ENCODE data around the gene NOM1.

The NOM1 gene

GRCh38 chr7:156984174-156984891 lies 34.8 kb downstream of the NOM1 start:
- peak; percentile 89 for DNase-seq (ENCODE audit: low read depth)

DNA sequence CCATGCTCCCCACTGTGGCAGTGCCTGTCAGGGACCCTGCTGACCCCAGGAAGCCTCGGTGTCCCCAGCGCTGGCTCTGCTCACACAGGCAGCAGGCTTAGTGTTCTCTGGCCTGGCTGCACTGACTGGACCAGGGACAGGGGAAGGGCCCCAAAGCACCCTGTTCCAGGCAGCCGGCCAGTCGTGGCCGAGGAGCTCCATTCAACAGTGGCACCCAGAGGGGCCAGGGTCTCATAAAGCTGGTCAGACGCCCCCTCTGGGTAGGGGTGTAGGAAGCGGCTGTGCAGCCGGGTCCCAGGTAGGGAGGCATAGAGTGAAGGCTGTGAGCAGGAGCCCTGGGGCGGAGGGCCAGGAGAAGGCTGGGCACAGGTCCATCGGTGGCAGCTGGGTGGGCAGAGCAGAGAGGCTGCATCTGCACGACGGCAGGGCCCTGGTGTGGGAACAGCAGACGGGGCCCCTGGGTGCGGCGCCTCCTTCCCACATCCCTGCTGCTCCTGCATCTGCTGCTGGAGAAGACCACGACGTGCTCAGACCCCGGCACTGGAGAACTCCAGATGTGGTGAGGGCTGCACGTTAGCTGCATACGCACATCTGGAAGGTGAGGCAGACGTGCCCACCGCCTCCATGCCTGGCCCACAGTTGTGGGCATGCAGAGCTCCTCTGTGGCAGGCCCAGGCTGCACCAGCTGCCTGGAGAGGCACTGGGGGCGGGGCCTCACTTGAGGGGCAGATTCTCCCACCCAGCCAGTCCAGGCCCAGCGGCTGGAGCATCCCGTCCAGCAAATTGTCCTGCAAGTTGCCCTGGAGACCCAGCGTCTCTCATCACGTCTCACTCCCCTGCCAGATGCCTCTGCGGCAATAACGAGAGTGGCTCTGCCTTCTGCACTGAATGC lies 35.8 kb downstream of the NOM1 start:
- no peak for DNase-seq (ENCODE audit: low read depth)

GRCh38 chr7:156986378-156986777 lies 36.9 kb downstream of the NOM1 start:
- no peak for DNase-seq (ENCODE audit: low read depth)

DNA sequence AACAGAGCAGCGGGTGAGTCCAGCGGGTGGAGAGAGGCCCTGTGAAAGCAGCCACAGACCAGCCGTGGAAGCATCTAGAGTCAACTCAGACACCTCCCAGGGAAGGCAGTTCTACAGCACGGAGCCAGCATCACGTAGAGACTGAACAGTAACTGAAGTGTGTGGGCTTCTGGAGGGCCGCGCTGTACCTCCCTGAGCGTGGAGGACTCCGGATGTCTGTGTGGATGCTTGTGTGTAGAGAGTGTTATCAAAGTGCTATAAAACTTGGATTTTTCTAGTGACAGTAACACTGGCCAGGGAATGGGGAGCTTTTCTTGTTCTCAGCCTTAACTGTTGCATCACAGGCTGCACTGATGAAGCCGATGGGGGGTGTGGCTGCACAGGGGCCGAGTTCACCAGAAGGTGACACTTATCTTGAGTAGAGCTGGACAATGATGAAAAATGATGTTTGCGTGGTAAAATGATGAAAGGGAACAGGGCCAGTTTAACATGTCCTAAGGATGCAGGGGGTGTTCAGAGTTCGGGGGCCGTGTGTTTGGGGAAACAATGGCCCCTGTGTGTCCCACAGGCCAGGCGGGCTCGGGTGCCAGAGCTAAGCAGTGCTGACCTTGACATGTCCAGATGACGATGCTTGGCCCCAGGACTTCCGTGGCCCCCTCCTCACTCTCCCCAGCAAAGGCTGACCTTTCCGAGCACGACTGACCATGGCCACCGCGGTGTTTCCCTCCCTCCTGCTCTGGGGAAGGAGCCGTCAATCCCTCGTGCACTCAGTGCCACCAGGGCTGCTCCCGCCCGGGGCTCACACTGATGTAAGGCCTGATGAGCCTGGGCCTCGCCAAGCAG lies 39.1 kb downstream of the NOM1 start:
- no peak for DNase-seq (ENCODE audit: low read depth)

GRCh38 chr7:156989766-156990535 lies 40.4 kb downstream of the NOM1 start:
- DNase-seq (ENCODE audit: low read depth): no peak

DNA sequence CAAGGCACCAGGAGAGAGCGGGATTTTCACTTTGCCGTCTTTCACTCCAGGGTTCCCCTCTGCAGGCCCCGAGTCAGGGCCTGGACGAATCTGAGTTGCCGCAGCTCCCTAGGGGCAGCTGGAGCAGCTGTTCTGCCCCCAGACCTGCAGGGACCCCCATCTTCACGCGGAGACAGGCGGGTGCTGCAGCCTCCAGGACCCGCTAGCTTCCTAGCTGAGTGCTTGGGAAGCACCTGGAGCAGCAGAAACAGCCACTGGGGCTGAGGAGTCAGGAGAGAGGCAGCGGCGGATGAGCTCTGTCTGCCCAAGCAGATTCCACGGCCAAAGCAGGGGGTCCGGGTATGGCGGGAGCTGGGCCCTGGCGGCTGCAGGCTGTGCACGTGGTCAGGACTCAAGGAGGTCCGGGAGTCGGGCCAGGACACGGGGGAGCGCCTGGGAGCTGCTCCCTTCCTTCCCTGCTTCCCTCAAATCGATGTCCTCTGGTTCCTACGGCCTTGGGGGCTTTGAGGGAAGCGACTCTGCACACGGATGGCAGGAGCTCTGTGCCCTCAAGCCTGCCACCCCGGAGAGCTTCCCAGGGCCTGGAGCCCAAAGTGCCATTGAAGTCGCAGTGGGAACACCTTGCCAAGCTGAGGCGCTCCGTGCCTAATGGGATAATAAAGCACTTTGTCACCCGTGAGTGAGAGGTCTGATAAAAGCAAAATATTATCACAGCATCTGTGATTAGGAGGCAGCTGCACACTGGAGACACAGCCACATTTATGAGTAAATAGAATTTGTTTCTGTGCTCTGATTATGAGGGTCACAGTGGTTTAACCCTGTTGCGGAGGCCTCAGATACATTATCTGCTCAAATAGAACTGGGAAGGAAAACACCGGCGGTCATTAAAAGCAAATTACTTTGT lies 43.8 kb downstream of the NOM1 start:
- no peak for DNase-seq (ENCODE audit: low read depth)

GRCh38 chr7:156993925-156994235 lies 44.4 kb downstream of the NOM1 start:
- no peak for DNase-seq (ENCODE audit: low read depth)

GRCh38 chr7:156994417-156994816 lies 44.9 kb downstream of the NOM1 start:
- DNase-seq (ENCODE audit: low read depth): no peak

DNA sequence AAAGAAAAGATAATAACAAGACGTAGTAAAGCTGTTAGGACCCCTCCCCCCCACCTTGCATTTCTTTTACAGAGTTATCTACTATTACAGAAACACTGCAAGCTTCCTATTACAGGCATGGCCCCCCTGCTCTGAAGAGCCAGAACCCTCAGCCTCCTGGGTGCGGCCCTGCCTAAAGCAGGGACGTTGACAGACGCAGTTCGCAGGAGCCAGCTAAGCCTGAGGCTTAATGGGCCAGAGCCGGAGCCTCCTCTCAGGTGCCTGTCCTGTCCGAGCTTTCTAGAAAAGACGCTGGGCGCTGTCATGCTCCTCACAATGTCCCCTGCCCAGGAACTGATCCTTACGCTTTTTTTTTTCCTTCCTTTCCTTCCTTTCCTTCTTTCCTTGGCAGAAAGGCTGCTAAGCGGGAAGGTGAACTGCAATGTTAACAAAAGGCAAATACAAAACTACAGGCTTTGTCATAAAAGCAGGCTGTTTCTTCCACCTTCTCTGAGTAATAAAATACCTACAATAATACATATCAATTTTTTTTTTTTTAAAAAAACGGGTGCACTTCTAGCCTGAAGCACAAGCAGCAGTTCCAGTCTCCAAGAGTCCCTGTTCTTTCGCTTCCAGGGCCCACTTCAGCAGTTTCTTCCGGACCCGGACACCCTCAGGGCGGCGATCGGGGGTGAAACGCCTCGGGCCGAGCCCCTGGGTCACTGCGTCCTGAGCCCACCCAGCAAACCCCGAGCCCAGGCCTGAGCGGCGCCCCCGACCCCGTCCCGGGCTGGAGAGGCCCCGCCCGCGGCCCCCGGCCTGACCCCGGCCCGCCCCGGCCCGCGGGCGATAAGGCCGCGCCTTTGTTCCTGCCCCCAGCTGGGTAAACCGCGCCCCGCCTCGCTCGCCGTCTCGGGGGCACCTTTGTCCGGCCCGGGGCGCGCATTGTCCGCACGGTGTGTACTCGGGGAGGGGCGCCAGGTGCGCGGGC lies 49.8 kb downstream of the NOM1 start:
- DNase-seq (ENCODE audit: low read depth): no peak

GRCh38 chr7:156999958-157000726 lies 50.6 kb downstream of the NOM1 start:
- no peak for DNase-seq (ENCODE audit: low read depth)

DNA sequence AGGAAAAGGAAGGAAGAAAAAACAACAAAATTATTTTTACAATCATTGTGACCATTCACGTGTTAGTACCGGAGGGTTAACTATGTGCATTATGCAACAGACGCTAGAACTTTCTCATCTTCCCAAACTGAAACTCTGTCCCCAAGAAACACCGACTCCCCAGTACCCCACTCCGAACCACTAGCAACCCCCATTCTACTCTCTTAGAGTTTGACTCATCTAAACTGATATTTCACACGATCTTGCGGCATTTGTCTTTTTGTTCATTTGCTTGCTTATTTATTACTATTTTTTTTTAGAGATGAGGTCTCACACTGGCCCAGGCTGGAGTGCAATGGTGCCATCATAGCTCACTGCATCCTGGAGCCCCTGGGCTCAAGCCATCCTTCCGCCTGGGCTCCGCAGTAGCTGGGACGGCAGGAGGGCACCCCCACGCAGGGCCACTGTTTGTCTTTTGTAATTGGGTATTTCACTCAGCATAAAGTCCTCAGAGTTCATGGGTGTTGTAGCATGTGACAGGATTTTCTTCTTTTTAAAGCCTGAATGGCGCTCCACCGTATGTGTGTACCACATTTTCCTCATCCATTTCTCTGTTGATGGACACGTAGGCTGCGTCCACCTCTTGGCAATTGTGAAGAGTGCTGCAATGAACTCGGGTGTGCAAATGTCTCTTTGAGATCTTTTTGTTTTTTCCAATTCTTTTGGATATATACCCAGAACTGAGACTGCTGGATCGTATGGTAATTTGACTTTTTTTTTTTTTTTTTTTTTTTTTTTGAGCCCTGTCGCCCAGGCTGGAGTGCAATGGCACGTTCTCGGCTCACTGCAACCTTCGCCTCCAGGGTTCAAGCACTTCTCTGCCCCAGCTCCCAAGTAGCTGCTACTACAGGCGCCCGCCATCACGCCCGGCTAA lies 51.5 kb downstream of the NOM1 start:
- no peak for DNase-seq (ENCODE audit: low read depth)

GRCh38 chr7:157001920-157002818 lies 52.7 kb downstream of the NOM1 start:
- no peak for DNase-seq (ENCODE audit: low read depth)

DNA sequence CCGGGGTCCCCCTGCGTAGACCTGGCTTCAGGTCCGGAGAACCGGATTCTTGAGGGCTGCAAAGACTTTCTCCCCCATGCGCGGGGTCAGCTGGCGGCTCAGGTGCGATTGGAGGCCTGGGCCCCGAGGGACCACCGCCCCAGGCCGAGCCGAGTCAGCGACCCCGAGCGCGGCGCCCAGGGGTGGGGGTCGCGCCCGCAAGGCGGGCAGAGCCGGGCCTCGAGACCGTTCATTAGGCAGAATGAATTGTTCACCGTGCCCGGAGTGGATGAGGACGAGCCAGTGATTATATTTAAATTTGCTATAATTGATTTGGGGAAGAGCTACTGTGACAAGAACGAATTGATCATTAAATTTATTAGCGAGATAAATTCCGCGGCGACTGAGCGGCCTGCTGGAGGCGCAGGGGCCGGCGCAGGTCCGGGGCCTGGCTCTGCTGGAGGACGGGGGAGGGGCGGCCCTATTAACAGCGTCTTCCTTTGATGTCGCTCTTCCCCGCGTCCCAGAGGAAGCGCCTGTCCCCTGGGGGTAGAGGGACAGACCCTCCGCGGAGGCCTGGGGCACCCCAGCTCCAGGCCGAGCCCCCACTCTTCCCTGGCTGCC lies 53.4 kb downstream of the NOM1 start:
- DNase-seq (ENCODE audit: low read depth): no peak

- no peak for DNase-seq (ENCODE audit: low read depth)
These were observed 53.9 kb downstream of the NOM1 start for GRCh38 chr7:157003445-157003755.

GRCh38 chr7:157003756-157004520 lies 54.4 kb downstream of the NOM1 start:
- DNase-seq (ENCODE audit: low read depth): peak; percentile 13

Measured in GM04504 (cell line).